Progenitor cell of endocrine pancreas (in vitro differentiated cells): ENCODE measurements around the gene VWC2L. TPM values are rescaled to one million over a fixed set of nuclear protein-coding genes. Genes with fewer than 3 reads are reported as not detected.

ENCODE experiments used
- DNase-seq: peaks from one replicate; pipeline ENCODE4 v3.0.0; 2021; ENCODE audit warnings: low spot score; ENCODE audit not compliant: unreplicated experiment
- H3K27ac Mint-ChIP-seq: 2 replicates; pipeline ENCODE4 v1.8.0; 2021; ENCODE audit warnings: mild to moderate bottlenecking, moderate library complexity, mixed read lengths
- H3K27me3 Mint-ChIP-seq: 2 replicates; pipeline ENCODE4 v1.8.0; 2021; ENCODE audit warnings: mixed read lengths
- H3K36me3 Mint-ChIP-seq: 2 replicates; pipeline ENCODE4 v1.8.0; 2022; ENCODE audit warnings: mixed read lengths; ENCODE audit not compliant: insufficient read depth
- H3K4me1 Mint-ChIP-seq: 2 replicates; pipeline ENCODE4 v1.8.0; 2021; ENCODE audit warnings: low read depth, mixed read lengths
- H3K4me3 Mint-ChIP-seq: 2 replicates; pipeline ENCODE4 v1.8.0; 2021; ENCODE audit warnings: low read depth, mild to moderate bottlenecking, moderate library complexity, mixed read lengths
- H3K9me3 Mint-ChIP-seq: 2 replicates; pipeline ENCODE4 v1.8.0; 2021; ENCODE audit warnings: low read depth, mixed read lengths
- CTCF ChIP-seq: fragments of 200-600 bp; sonication (generic); IDR thresholded peaks from one replicate; pipeline ENCODE4 v1.5.0; 2021; ENCODE audit warnings: antibody characterized with exemption, mild to moderate bottlenecking; ENCODE audit not compliant: unreplicated experiment
- total RNA-seq: library from RNA; stranded (reverse); gene quantifications from 2 replicates; pipeline ENCODE4 v1.2.1, GENCODE V29; 2021

Gene VWC2L
- total RNA-seq, 1 donor from 2014 or later, result not detected

- Mint-ChIP-seq H3K9me3 (no peaks in the 10 kb centered on the region), H3K4me1 (no peaks in the 10 kb centered on the region), H3K4me3 (no peak overlapping the region), H3K27me3 (peaks cover 2% of the 10 kb centered on the region), H3K27ac (no peak overlapping the region), H3K36me3 (no peaks in the 10 kb centered on the region)
- no peak for TF ChIP-seq CTCF
- no peak for DNase-seq
These were observed 81.3 kb downstream of the VWC2L start for GRCh38 chr2:214492152-214492551.

GRCh38 chr2:214492608-214493007 lies 81.8 kb downstream of the VWC2L start:
- TF ChIP-seq CTCF, result no peak
- Mint-ChIP-seq H3K36me3 (no peaks in the 10 kb centered on the region), H3K27ac (no peak overlapping the region), H3K9me3 (no peaks in the 10 kb centered on the region), H3K4me1 (no peaks in the 10 kb centered on the region), H3K27me3 (no peaks in the 10 kb centered on the region), H3K4me3 (no peak overlapping the region)
- DNase-seq, result no peak

- Mint-ChIP-seq H3K27ac (no peak overlapping the region), H3K4me1 (no peaks in the 10 kb centered on the region), H3K4me3 (no peak overlapping the region), H3K9me3 (no peaks in the 10 kb centered on the region), H3K36me3 (no peaks in the 10 kb centered on the region), H3K27me3 (no peaks in the 10 kb centered on the region)
- no peak for DNase-seq
- TF ChIP-seq CTCF, result no peak
These were observed 86.6 kb downstream of the VWC2L start for GRCh38 chr2:214497489-214497888.

GRCh38 chr2:214503568-214503967 lies 92.7 kb downstream of the VWC2L start:
- H3K4me1 Mint-ChIP-seq, result no peaks in the 10 kb centered on the region
- no peaks in the 10 kb centered on the region for H3K9me3 Mint-ChIP-seq
- no peak overlapping the region for H3K4me3 Mint-ChIP-seq
- H3K36me3 Mint-ChIP-seq, result no peaks in the 10 kb centered on the region
- H3K27me3 Mint-ChIP-seq, result no peaks in the 10 kb centered on the region
- no peak for TF ChIP-seq CTCF
- H3K27ac Mint-ChIP-seq, result no peak overlapping the region
- no peak for DNase-seq

GRCh38 chr2:214504599-214505376 lies 93.9 kb downstream of the VWC2L start:
- Mint-ChIP-seq H3K4me3 (no peak overlapping the region), H3K27ac (no peak overlapping the region), H3K36me3 (no peaks in the 10 kb centered on the region), H3K27me3 (no peaks in the 10 kb centered on the region), H3K9me3 (no peaks in the 10 kb centered on the region), H3K4me1 (no peaks in the 10 kb centered on the region)
- TF ChIP-seq CTCF, result no peak
- DNase-seq, result no peak
